HCT116 (cell line): ENCODE data around the gene SSX2IP. TPM values are rescaled to one million over a fixed set of nuclear protein-coding genes. Genes with fewer than 3 reads are reported as not detected.

Experiments used
- ATAC-seq: fragments of 200-7000 bp; cut with Tn5 transposase; 2 replicates; pipeline ENCODE4 v1.9.1; 2020; ENCODE audit warnings: mild to moderate bottlenecking, moderate library complexity
- BruUV-seq: library from RNA; stranded (reverse); fragments of 400-500 nt; replicated peaks from 2 replicates; lab custom pipeline; 2021; lab: Mats Ljungman, UMichigan
- CTCF ChIA-PET: fragments of 300-600 bp; sonication (Branson Sonifier 250); formaldehyde crosslinking; loops from one replicate; lab custom pipeline; 2021; ENCODE audit warnings: antibody characterized with exemption; lab: Charles Lee
- POLR2A ChIA-PET: fragments of 300-600, 350-600 bp; sonication (Branson Sonifier 250); formaldehyde crosslinking; loops from one replicate; lab custom pipeline; 2021; ENCODE audit warnings: antibody characterized with exemption; lab: Charles Lee
- RAD21 ChIA-PET, 2 experiments: fragments of 300-600 bp; sonication (Branson Sonifier 250); formaldehyde crosslinking; loops; one replicate each; lab custom pipeline; 2023; ENCODE audit warnings: low total read pairs in 2 of 2; ENCODE audit not compliant: uncharacterized antibody in 2 of 2, unreplicated experiment in 2 of 2, low non-redundant PET in 1 of 2; lab: Charles Lee
- DNase-seq: peaks from one replicate; pipeline ENCODE4 v3.0.0-alpha.2; 2010; ENCODE audit warnings: low read depth, low spot score
- H2AFZ ChIP-seq: fragments of 200-600 bp; shearing (Covaris generic), sonication (generic); 2 replicates; pipeline ENCODE4 v1.6.1; 2017; ENCODE audit warnings: low read depth, mixed run types, mixed read lengths, antibody characterized with exemption, low read length; ENCODE audit not compliant: poor library complexity, severe bottlenecking
- H3K27ac ChIP-seq: 2 replicates; pipeline ENCODE4 v1.5.1; 2012; ENCODE audit warnings: low read depth, low read length
- H3K27me3 ChIP-seq: fragments of 200-600 bp; sonication (generic); 2 replicates; pipeline ENCODE4 v1.6.1; 2016; ENCODE audit warnings: mixed run types, low read length, mixed read lengths; ENCODE audit not compliant: insufficient read depth
- H3K36me3 ChIP-seq, 2 experiments: fragments of 200-500 bp in 1 of 2; fragments of 200-600 bp in 1 of 2; sonication (Bioruptor generic) in 1 of 2; sonication (generic) in 1 of 2; 2 replicates each; pipeline versions ENCODE4 v1.5.1 to v1.6.1; 2014 to 2016; ENCODE audit warnings: low read length in 2 of 2, inconsistent platforms in 1 of 2, mixed read lengths in 1 of 2, mixed run types in 1 of 2; ENCODE audit not compliant: insufficient read depth in 2 of 2, control insufficient read depth in 1 of 2
- H3K4me1 ChIP-seq, 2 experiments: fragments of 200-600 bp in 1 of 2; sonication (generic) in 1 of 2; 2 replicates each; pipeline versions ENCODE4 v1.5.1 to v1.6.1; 2012 to 2017; ENCODE audit warnings: low read length in 2 of 2, inconsistent platforms in 1 of 2, mild to moderate bottlenecking in 1 of 2, mixed read lengths in 1 of 2, mixed run types in 1 of 2, moderate library complexity in 1 of 2; ENCODE audit not compliant: insufficient read depth in 2 of 2, control insufficient read depth in 1 of 2
- H3K4me2 ChIP-seq: fragments of 200-600 bp; sonication (generic); 2 replicates; pipeline ENCODE4 v1.6.1; 2017; ENCODE audit warnings: mixed run types, low read length, mixed read lengths
- H3K4me3 ChIP-seq, 2 experiments: fragments of 200-600 bp in 1 of 2; sonication (generic) in 1 of 2; replicated peaks in 1 of 2; 2 replicates each; pipeline ENCODE4 v1.5.1; 2011 to 2016; ENCODE audit warnings: low read length in 2 of 2, control low read depth in 1 of 2, low read depth in 1 of 2, mild to moderate bottlenecking in 1 of 2, mixed read lengths in 1 of 2, mixed run types in 1 of 2
- H3K79me2 ChIP-seq: fragments of 200-600 bp; sonication (generic); 2 replicates; pipeline ENCODE4 v1.6.1; 2017; ENCODE audit warnings: mild to moderate bottlenecking, mixed run types, low read length, moderate library complexity, mixed read lengths; ENCODE audit not compliant: insufficient read depth
- H3K9ac ChIP-seq: fragments of 200-600 bp; sonication (generic); 2 replicates; pipeline ENCODE4 v1.6.1; 2016; ENCODE audit warnings: low read length, mixed read lengths
- H3K9me2 ChIP-seq: fragments of 200-600 bp; sonication (generic), shearing (Covaris generic); 2 replicates; pipeline ENCODE4 v1.6.1; 2017; ENCODE audit warnings: mixed run types, mild to moderate bottlenecking, moderate library complexity; ENCODE audit not compliant: insufficient read depth
- H3K9me3 ChIP-seq, 2 experiments: fragments of 200-500 bp in 1 of 2; fragments of 200-600 bp in 1 of 2; sonication (Bioruptor generic) in 1 of 2; sonication (generic) in 1 of 2; 2 replicates each; pipeline ENCODE4 v1.6.1; 2014 to 2017; ENCODE audit warnings: low read length in 2 of 2, mixed read lengths in 2 of 2, inconsistent platforms in 1 of 2, low read depth in 1 of 2, mild to moderate bottlenecking in 1 of 2, mixed run types in 1 of 2, moderate library complexity in 1 of 2; ENCODE audit not compliant: control insufficient read depth in 1 of 2, insufficient read depth in 1 of 2
- H4K20me1 ChIP-seq: fragments of 200-600 bp; sonication (generic), shearing (Covaris generic); 2 replicates; pipeline ENCODE4 v1.6.1; 2017; ENCODE audit warnings: mixed run types, mild to moderate bottlenecking, moderate library complexity; ENCODE audit not compliant: insufficient read depth
- CBX3 ChIP-seq: IDR thresholded peaks from 2 replicates; pipeline ENCODE4 v1.6.1; 2012; ENCODE audit warnings: low read depth
- CEBPB ChIP-seq: IDR thresholded peaks from 2 replicates; pipeline ENCODE4 v1.6.1; 2012; ENCODE audit warnings: low read depth
- EGR1 ChIP-seq: IDR thresholded peaks from 2 replicates; pipeline ENCODE4 v1.6.1; 2012; ENCODE audit warnings: low read depth
- ELF1 ChIP-seq: IDR thresholded peaks from 2 replicates; pipeline ENCODE4 v1.6.1; 2012; ENCODE audit warnings: low read depth, borderline replicate concordance
- EZH2 ChIP-seq: fragments of 200-600 bp; sonication (generic); IDR thresholded peaks from 2 replicates; pipeline ENCODE4 v1.6.1; 2017; ENCODE audit warnings: antibody characterized with exemption, mixed run types
- EZH2phosphoT487 ChIP-seq: fragments of 200-600 bp; IDR thresholded peaks from 2 replicates; pipeline ENCODE4 v1.6.1; 2018; ENCODE audit warnings: antibody characterized with exemption, borderline replicate concordance
- RAD21 ChIP-seq: IDR thresholded peaks from 2 replicates; pipeline ENCODE4 v1.6.1; 2012; ENCODE audit warnings: low read depth, mild to moderate bottlenecking
- TCF7L2 ChIP-seq: IDR thresholded peaks from 2 replicates; pipeline ENCODE4 v1.7.0; 2011; ENCODE audit warnings: borderline replicate concordance, inconsistent platforms; ENCODE audit not compliant: insufficient read depth, insufficient read length; ENCODE audit errors: extremely low read depth
- YY1 ChIP-seq: IDR thresholded peaks from 2 replicates; pipeline ENCODE4 v1.6.1; 2011; ENCODE audit warnings: low read length, low read depth, moderate library complexity, mild to moderate bottlenecking; ENCODE audit not compliant: insufficient replicate concordance; ENCODE audit errors: extremely low read depth
- ZNF274 ChIP-seq: fragments of 200-500 bp; sonication (Bioruptor generic); IDR thresholded peaks from 2 replicates; pipeline ENCODE4 v1.6.1; 2014; ENCODE audit warnings: mild to moderate bottlenecking, low read depth, low read length, inconsistent platforms
- intact Hi-C: fragments of 100-400 bp; cut with micrococcal nuclease; formaldehyde crosslinking; loops from 2 replicates; pipeline ENCODE4 v1.10.0; 2022
- total RNA-seq: library from RNA; stranded (reverse); gene quantifications from one replicate; pipeline ENCODE4 v1.2.1, GENCODE V29; 2021; ENCODE audit not compliant: unreplicated experiment
- TF ChIP-seq, protein P1 (sequence below): IDR thresholded peaks from 2 replicates; pipeline ENCODE4 v1.6.1; 2012
- TF ChIP-seq, protein P2 (sequence below), 3 experiments: fragments of 200-600 bp in 1 of 3; sonication (generic) in 1 of 3; IDR thresholded peaks in 2 of 3; conservative IDR thresholded peaks in 1 of 3; 2 replicates each; pipeline ENCODE4 v1.5.1; 2012 to 2017; ENCODE audit warnings: low read depth in 2 of 3, low read length in 2 of 3, antibody characterized with exemption in 1 of 3, borderline replicate concordance in 1 of 3, control low read depth in 1 of 3, mild to moderate bottlenecking in 1 of 3, mixed read lengths in 1 of 3, mixed run types in 1 of 3, moderate library complexity in 1 of 3; ENCODE audit not compliant: insufficient read depth in 1 of 3
- TF ChIP-seq, protein P3 (sequence below): IDR thresholded peaks from 2 replicates; pipeline ENCODE4 v1.6.1; 2012; ENCODE audit warnings: low read depth
- TF ChIP-seq, protein P4 (sequence below): IDR thresholded peaks from 2 replicates; pipeline ENCODE4 v1.6.1; 2012

SSX2IP gene
- total RNA-seq, 1 experiment from 2014 or later: 51.5 TPM

DNA sequence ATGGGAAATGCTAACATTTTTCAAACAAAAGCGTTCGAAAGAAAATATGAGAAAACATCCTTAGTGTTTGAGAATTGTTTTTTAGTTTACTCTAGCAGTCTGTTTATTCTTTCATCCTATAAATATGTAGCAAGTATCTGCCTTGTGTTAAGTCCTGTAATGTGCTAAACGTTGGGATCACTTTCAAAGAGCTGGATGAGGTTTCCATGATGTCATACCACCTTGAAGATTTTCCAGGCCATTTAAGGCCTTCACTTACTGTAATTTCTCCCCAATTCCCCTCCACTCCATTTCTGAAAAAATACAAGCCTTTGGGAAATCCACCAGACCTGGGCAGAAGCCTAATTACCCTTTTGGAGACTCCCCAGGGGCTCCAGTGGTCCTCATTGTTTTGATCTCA, 91.8 kb downstream of the SSX2IP start:
- TF ChIP-seq TCF7L2: no peak
- no peak for TF ChIP-seq YY1
- TF ChIP-seq, protein P1, sequence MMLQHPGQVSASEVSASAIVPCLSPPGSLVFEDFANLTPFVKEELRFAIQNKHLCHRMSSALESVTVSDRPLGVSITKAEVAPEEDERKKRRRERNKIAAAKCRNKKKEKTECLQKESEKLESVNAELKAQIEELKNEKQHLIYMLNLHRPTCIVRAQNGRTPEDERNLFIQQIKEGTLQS: no peak
- no peak for TF ChIP-seq ZNF274
- TF ChIP-seq CEBPB: no peak
- no peak for TF ChIP-seq ELF1
- TF ChIP-seq CBX3: no peak
- TF ChIP-seq, protein P2, sequence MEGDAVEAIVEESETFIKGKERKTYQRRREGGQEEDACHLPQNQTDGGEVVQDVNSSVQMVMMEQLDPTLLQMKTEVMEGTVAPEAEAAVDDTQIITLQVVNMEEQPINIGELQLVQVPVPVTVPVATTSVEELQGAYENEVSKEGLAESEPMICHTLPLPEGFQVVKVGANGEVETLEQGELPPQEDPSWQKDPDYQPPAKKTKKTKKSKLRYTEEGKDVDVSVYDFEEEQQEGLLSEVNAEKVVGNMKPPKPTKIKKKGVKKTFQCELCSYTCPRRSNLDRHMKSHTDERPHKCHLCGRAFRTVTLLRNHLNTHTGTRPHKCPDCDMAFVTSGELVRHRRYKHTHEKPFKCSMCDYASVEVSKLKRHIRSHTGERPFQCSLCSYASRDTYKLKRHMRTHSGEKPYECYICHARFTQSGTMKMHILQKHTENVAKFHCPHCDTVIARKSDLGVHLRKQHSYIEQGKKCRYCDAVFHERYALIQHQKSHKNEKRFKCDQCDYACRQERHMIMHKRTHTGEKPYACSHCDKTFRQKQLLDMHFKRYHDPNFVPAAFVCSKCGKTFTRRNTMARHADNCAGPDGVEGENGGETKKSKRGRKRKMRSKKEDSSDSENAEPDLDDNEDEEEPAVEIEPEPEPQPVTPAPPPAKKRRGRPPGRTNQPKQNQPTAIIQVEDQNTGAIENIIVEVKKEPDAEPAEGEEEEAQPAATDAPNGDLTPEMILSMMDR (IDR thresholded peaks at IDR 0.05 in 2 of 3, conservative IDR thresholded peaks at IDR 0.05 in 1 of 3; ENCODE audit: borderline replicate concordance in 1 of 3, insufficient read depth in 1 of 3, low read depth in 2 of 3, low read length in 2 of 3): no peak
- TF ChIP-seq, protein P3, sequence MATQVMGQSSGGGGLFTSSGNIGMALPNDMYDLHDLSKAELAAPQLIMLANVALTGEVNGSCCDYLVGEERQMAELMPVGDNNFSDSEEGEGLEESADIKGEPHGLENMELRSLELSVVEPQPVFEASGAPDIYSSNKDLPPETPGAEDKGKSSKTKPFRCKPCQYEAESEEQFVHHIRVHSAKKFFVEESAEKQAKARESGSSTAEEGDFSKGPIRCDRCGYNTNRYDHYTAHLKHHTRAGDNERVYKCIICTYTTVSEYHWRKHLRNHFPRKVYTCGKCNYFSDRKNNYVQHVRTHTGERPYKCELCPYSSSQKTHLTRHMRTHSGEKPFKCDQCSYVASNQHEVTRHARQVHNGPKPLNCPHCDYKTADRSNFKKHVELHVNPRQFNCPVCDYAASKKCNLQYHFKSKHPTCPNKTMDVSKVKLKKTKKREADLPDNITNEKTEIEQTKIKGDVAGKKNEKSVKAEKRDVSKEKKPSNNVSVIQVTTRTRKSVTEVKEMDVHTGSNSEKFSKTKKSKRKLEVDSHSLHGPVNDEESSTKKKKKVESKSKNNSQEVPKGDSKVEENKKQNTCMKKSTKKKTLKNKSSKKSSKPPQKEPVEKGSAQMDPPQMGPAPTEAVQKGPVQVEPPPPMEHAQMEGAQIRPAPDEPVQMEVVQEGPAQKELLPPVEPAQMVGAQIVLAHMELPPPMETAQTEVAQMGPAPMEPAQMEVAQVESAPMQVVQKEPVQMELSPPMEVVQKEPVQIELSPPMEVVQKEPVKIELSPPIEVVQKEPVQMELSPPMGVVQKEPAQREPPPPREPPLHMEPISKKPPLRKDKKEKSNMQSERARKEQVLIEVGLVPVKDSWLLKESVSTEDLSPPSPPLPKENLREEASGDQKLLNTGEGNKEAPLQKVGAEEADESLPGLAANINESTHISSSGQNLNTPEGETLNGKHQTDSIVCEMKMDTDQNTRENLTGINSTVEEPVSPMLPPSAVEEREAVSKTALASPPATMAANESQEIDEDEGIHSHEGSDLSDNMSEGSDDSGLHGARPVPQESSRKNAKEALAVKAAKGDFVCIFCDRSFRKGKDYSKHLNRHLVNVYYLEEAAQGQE: no peak
- TF ChIP-seq, protein P4, sequence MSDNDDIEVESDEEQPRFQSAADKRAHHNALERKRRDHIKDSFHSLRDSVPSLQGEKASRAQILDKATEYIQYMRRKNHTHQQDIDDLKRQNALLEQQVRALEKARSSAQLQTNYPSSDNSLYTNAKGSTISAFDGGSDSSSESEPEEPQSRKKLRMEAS: no peak
- no peak for TF ChIP-seq EZH2phosphoT487
- no peak for TF ChIP-seq EZH2
- TF ChIP-seq RAD21: no peak
- TF ChIP-seq EGR1: no peak
- Histone ChIP-seq H3K36me3 (no peaks in the 10 kb centered on the region), H4K20me1 (no peaks in the 10 kb centered on the region), H3K27me3 (no peaks in the 10 kb centered on the region), H3K79me2 (no peaks in the 10 kb centered on the region), H3K4me1 (peaks cover 24 to 51% of the 10 kb centered on the region in 2 experiments), H3K9me2 (no peaks in the 10 kb centered on the region), H3K9me3 (no peaks in the 10 kb centered on the region), H2AFZ (no peak overlapping the region), H3K4me2 (peak overlapping the region; percentile 49; the same call in 1 of the 2 replicates), H3K9ac (no peak overlapping the region), H3K27ac (peak overlapping the region; percentile 64; the same call in 1 of the 2 replicates), H3K4me3 (no peak overlapping the region)
- BruUV-seq: no TSS peak
- ATAC-seq (no peak), DNase-seq (no peak)
- ChIA-PET RAD21 (no interaction called here), POLR2A (interaction anchor here (1.2 kb wide), 1 partner anchor 24 kb away, joined by 3 read pairs; the partner anchor contains the start of gene CTBS), CTCF (interaction anchor here (1.2 kb wide), 1 partner anchor 126 kb away, joined by 3 read pairs; no protein-coding TSS in a partner anchor)
- intact Hi-C loops: no loop called here
